Measurements from ENCODE around the gene LAMA2. TPM values are rescaled to one million over a fixed set of nuclear protein-coding genes. Genes with fewer than 3 reads are reported as not detected.

The LAMA2 gene
- total RNA-seq, 1 donor from 2014 or later, result 185 TPM

DNA sequence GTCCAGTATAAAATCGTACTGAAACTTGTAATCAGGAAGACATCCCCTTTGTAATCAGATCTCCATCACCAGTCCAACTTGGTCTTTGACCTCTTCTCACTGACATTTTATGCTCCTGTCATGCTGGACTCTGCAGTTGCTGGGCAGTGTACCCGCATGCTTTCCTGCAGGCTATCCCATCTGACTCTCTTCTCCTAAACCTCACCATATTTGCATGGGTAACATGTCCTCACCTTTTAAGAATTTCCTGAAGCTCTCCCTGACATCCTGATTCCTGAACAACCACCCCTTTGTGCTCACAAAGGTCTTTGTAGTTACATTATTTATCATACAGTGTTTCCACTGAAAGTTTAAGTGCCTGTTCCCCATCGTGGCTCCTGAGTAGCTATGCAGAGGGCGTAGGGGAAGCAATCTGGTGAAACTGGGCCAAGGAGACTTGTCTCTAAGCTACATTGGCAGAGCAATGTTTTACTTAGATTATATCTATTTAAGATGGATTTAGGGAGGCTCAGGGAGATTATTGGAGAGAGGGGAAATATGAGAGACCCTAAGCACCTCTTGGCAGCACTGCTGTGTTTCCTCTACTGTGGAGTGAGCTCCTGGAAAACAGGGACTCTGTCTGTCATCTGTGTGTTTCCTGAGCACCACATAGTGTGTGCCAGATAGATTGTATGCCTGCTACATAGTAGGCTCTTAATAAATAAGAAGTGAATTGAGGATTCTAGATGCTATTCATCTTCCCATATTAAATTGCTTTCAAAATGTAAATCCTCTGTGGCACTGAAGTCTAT, 124.0 kb downstream of the LAMA2 start:
- intact Hi-C loops (cut with micrococcal nuclease), result no loop called here

GRCh38 chr6:129007701-129008373, 124.9 kb downstream of the LAMA2 start:
- no peak overlapping the region for H3K4me3 ChIP-seq
- H3K27me3 ChIP-seq (ENCODE audit: low read depth), result no peaks in the 10 kb centered on the region
- no peak for DNase-seq
- H3K36me3 ChIP-seq, result no peaks in the 10 kb centered on the region
- H3K9me3 ChIP-seq (replicated peaks), result no peaks in the 10 kb centered on the region
- peaks cover 63% of the 10 kb centered on the region for H3K4me1 ChIP-seq
- TF ChIP-seq, protein P1, sequence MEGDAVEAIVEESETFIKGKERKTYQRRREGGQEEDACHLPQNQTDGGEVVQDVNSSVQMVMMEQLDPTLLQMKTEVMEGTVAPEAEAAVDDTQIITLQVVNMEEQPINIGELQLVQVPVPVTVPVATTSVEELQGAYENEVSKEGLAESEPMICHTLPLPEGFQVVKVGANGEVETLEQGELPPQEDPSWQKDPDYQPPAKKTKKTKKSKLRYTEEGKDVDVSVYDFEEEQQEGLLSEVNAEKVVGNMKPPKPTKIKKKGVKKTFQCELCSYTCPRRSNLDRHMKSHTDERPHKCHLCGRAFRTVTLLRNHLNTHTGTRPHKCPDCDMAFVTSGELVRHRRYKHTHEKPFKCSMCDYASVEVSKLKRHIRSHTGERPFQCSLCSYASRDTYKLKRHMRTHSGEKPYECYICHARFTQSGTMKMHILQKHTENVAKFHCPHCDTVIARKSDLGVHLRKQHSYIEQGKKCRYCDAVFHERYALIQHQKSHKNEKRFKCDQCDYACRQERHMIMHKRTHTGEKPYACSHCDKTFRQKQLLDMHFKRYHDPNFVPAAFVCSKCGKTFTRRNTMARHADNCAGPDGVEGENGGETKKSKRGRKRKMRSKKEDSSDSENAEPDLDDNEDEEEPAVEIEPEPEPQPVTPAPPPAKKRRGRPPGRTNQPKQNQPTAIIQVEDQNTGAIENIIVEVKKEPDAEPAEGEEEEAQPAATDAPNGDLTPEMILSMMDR (IDR thresholded peaks at IDR 0.05; ENCODE audit: borderline replicate concordance), result no peak
- intact Hi-C loops (cut with micrococcal nuclease), result no loop called here
- peak overlapping the region; percentile 49 for H3K27ac ChIP-seq (replicated peaks)

More for the DNA sequence above, 124.0 kb downstream of the LAMA2 start:
- H3K9me3 ChIP-seq (replicated peaks), result no peaks in the 10 kb centered on the region
- no peak overlapping the region for H3K4me3 ChIP-seq
- H3K36me3 ChIP-seq, result no peaks in the 10 kb centered on the region
- no peaks in the 10 kb centered on the region for H3K27me3 ChIP-seq (ENCODE audit: low read depth)
- peaks cover 62% of the 10 kb centered on the region for H3K4me1 ChIP-seq
- TF ChIP-seq, protein P1 (IDR thresholded peaks at IDR 0.05; ENCODE audit: borderline replicate concordance), result no peak
- H3K27ac ChIP-seq (replicated peaks), result peak overlapping the region; percentile 49
- no peak for DNase-seq

DNA sequence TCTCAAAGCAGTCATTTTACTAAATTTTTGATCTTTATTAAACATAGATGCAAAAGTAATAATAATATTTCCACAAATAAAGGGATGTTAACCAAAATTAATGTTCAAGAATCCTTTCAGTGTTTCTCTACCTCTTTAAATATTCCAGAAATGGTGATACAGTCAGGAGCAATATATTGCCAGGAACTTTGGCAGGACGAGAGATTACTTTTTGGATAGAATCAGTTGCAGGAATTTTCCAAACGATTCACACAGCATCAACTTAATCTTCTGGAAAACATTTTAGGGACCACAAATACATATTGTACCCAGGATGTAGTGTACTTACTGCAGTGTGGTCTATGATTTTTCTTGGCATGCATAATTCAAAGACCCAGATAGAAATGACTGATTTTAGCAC, 125.7 kb downstream of the LAMA2 start:
- no peak overlapping the region for H3K4me3 ChIP-seq
- peak overlapping the region; percentile 54 for H3K27ac ChIP-seq (replicated peaks)
- H3K9me3 ChIP-seq (replicated peaks), result no peaks in the 10 kb centered on the region
- intact Hi-C loops (cut with micrococcal nuclease), result no loop called here
- H3K4me1 ChIP-seq, result peaks cover 63% of the 10 kb centered on the region
- TF ChIP-seq, protein P1 (IDR thresholded peaks at IDR 0.05; ENCODE audit: borderline replicate concordance), result no peak
- H3K36me3 ChIP-seq, result no peaks in the 10 kb centered on the region
- no peaks in the 10 kb centered on the region for H3K27me3 ChIP-seq (ENCODE audit: low read depth)
- no peak for DNase-seq

DNA sequence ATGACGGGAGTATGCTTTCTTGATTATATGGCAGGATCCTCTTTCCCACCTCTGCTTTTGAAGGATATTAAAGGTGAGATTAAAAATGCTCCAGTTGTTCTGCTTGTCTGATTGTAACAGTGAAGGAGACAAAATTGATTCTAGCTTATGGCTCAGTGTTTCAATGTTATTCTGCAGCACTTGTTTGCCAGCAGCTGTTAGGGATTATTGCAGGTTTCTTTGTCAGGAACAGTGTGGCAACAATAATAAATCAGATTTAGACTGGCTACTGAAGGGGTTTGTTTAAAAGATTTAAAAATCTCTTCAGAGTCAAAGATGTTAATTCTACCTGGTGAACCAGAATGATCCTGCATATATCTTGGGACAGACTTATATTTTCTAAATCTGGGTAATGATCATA, 126.9 kb downstream of the LAMA2 start:
- Histone ChIP-seq H3K4me1 (peaks cover 63% of the 10 kb centered on the region), H3K36me3 (no peaks in the 10 kb centered on the region), H3K4me3 (no peak overlapping the region), H3K27me3 (ENCODE audit: low read depth) (no peaks in the 10 kb centered on the region), H3K27ac (replicated peaks) (peak overlapping the region; percentile 54), H3K9me3 (replicated peaks) (no peaks in the 10 kb centered on the region)
- TF ChIP-seq, protein P1 (IDR thresholded peaks at IDR 0.05; ENCODE audit: borderline replicate concordance), result no peak
- intact Hi-C loops (cut with micrococcal nuclease), result no loop called here
- DNase-seq, result no peak

GRCh38 chr6:129014302-129014701, 131.4 kb downstream of the LAMA2 start:
- H3K4me3 ChIP-seq, result no peak overlapping the region
- no peak for DNase-seq
- intact Hi-C loops (cut with micrococcal nuclease), result no loop called here
- H3K4me1 ChIP-seq, result peaks cover 27% of the 10 kb centered on the region
- H3K9me3 ChIP-seq (replicated peaks), result no peaks in the 10 kb centered on the region
- H3K27me3 ChIP-seq (ENCODE audit: low read depth), result no peaks in the 10 kb centered on the region
- no peaks in the 10 kb centered on the region for H3K36me3 ChIP-seq
- no peak overlapping the region for H3K27ac ChIP-seq (replicated peaks)
- TF ChIP-seq, protein P1 (IDR thresholded peaks at IDR 0.05; ENCODE audit: borderline replicate concordance), result no peak
